Fibroblast of lung (primary cell): ENCODE data around the gene ZNF654. TPM values are rescaled to one million over a fixed set of nuclear protein-coding genes. Genes with fewer than 3 reads are reported as not detected.

Source experiments
- DNase-seq, 2 donors: peaks; one replicate each; pipeline versions ENCODE4 v3.0.0 to v3.0.0-alpha.2; 2010; ENCODE audit warnings: low read depth in 2 of 2
- H2AFZ ChIP-seq: 2 replicates; pipeline ENCODE4 v1.5.1; 2012; ENCODE audit warnings: low read length, control low read depth, inconsistent platforms
- H3K27ac ChIP-seq: 2 replicates; pipeline ENCODE4 v1.5.1; 2011; ENCODE audit warnings: low read length, control low read depth; ENCODE audit not compliant: insufficient read depth
- H3K27me3 ChIP-seq: 2 replicates; pipeline ENCODE4 v1.5.1; 2011; ENCODE audit warnings: mild to moderate bottlenecking, low read length; ENCODE audit not compliant: control insufficient read depth, insufficient read depth
- H3K36me3 ChIP-seq: 2 replicates; pipeline ENCODE4 v1.5.1; 2011; ENCODE audit warnings: low read length; ENCODE audit not compliant: control insufficient read depth, insufficient read depth
- H3K4me1 ChIP-seq: 2 replicates; pipeline ENCODE4 v1.5.1; 2011; ENCODE audit warnings: low read length; ENCODE audit not compliant: control insufficient read depth, insufficient read depth; ENCODE audit errors: extremely low read depth
- H3K4me2 ChIP-seq: 2 replicates; pipeline ENCODE4 v1.5.1; 2011; ENCODE audit warnings: low read length, control low read depth; ENCODE audit not compliant: insufficient read depth; ENCODE audit errors: extremely low read depth
- H3K4me3 ChIP-seq, 4 experiments: fragments of 200-600 bp in 1 of 4; sonication (generic) in 1 of 4; replicated peaks in 1 of 4; 2 replicates each; pipeline ENCODE4 v1.5.1; 2011 to 2016; ENCODE audit warnings: low read length in 4 of 4, low read depth in 3 of 4, mild to moderate bottlenecking in 3 of 4, control low read depth in 2 of 4, inconsistent platforms in 1 of 4, mixed read lengths in 1 of 4; ENCODE audit not compliant: insufficient read depth in 1 of 4; ENCODE audit errors: control extremely low read depth in 1 of 4
- H3K79me2 ChIP-seq: 2 replicates; pipeline ENCODE4 v1.5.1; 2012; ENCODE audit warnings: mild to moderate bottlenecking, low read length, inconsistent platforms; ENCODE audit not compliant: control insufficient read depth, insufficient read depth
- H3K9ac ChIP-seq: 2 replicates; pipeline ENCODE4 v1.5.1; 2011; ENCODE audit warnings: mild to moderate bottlenecking, low read length, control low read depth; ENCODE audit not compliant: insufficient read depth
- H3K9me3 ChIP-seq: 2 replicates; pipeline ENCODE4 v1.5.1; 2012; ENCODE audit warnings: low read depth, low read length; ENCODE audit not compliant: control insufficient read depth, insufficient read depth
- H4K20me1 ChIP-seq: 2 replicates; pipeline ENCODE4 v1.5.1; 2011; ENCODE audit warnings: low read length; ENCODE audit not compliant: control insufficient read depth, insufficient read depth; ENCODE audit errors: extremely low read depth
- EZH2 ChIP-seq: IDR thresholded peaks from 2 replicates; pipeline ENCODE4 v1.5.1; 2012; ENCODE audit warnings: low read length, control low read depth, mild to moderate bottlenecking; ENCODE audit errors: missing control alignments
- polyA plus RNA-seq, 2 donors: library from polyadenylated mRNA; depleted of rRNA in 1 of 2; stranded (reverse) in 1 of 2; unstranded in 1 of 2; fragments of >200 nt; gene quantifications; 2 replicates each; pipeline ENCODE4 v1.2.1, GENCODE V29; 2011 to 2012; ENCODE audit warnings: missing spikeins in 1 of 2
- total RNA-seq: library from RNA; depleted of rRNA; stranded (reverse); fragments of >200 nt; gene quantifications from 2 replicates; pipeline ENCODE4 v1.2.1, GENCODE V29; 2014
- TF ChIP-seq, protein P1 (sequence below), 2 donors: IDR thresholded peaks in 1 of 2; conservative IDR thresholded peaks in 1 of 2; 1 replicate in 1 of 2; 2 replicates in 1 of 2; pipeline ENCODE4 v1.5.1; 2011 to 2012; ENCODE audit warnings: low read length in 2 of 2, control low read depth in 1 of 2, inconsistent platforms in 1 of 2, low read depth in 1 of 2, mild to moderate bottlenecking in 1 of 2

The ZNF654 gene
- total and polyA plus RNA-seq, 2 donors (not counting 1 experiment from before 2014, with no cell fraction given): 6.5 to 16.3 TPM

DNA sequence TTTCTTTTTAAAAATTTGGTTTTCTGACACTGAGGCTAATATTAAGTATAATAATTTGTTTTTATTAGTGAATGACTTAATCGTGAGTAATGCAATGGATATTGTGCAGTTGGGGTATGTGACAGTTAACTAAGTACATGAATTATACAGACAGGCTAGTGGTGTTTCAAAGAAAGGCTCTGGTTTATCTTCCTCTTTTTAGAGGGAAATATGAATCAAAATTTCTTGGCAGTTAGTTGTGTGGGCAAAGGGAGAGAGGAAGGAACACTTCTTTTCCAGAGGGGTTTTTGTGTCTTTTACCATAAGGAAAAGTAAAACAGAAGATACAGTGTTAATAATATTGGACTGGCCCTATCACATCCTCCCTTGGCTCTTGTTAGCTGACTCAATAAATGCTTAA lies 2.7 kb downstream of the ZNF654 start:
- peak overlapping the region; percentile 77 for H3K4me2 ChIP-seq
- no peaks in the 10 kb centered on the region for H3K36me3 ChIP-seq
- no peak for TF ChIP-seq EZH2
- TF ChIP-seq, protein P1, sequence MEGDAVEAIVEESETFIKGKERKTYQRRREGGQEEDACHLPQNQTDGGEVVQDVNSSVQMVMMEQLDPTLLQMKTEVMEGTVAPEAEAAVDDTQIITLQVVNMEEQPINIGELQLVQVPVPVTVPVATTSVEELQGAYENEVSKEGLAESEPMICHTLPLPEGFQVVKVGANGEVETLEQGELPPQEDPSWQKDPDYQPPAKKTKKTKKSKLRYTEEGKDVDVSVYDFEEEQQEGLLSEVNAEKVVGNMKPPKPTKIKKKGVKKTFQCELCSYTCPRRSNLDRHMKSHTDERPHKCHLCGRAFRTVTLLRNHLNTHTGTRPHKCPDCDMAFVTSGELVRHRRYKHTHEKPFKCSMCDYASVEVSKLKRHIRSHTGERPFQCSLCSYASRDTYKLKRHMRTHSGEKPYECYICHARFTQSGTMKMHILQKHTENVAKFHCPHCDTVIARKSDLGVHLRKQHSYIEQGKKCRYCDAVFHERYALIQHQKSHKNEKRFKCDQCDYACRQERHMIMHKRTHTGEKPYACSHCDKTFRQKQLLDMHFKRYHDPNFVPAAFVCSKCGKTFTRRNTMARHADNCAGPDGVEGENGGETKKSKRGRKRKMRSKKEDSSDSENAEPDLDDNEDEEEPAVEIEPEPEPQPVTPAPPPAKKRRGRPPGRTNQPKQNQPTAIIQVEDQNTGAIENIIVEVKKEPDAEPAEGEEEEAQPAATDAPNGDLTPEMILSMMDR (conservative IDR thresholded peaks at IDR 0.05 in 1 of 2, IDR thresholded peaks at IDR 0.05 in 1 of 2; ENCODE audit: low read depth in 1 of 2, low read length in 2 of 2): no peak
- peaks cover 85% of the 10 kb centered on the region for H3K79me2 ChIP-seq
- no peaks in the 10 kb centered on the region for H3K27me3 ChIP-seq
- H3K27ac ChIP-seq: no peak overlapping the region
- no peak overlapping the region for H2AFZ ChIP-seq
- peaks cover 2% of the 10 kb centered on the region for H3K4me1 ChIP-seq
- peak overlapping the region; percentile 9 to 93 (median 82) for H3K4me3 ChIP-seq
- H4K20me1 ChIP-seq: no peaks in the 10 kb centered on the region
- DNase-seq: no peak
- peak overlapping the region; percentile 12 for H3K9ac ChIP-seq
- no peaks in the 10 kb centered on the region for H3K9me3 ChIP-seq

DNA sequence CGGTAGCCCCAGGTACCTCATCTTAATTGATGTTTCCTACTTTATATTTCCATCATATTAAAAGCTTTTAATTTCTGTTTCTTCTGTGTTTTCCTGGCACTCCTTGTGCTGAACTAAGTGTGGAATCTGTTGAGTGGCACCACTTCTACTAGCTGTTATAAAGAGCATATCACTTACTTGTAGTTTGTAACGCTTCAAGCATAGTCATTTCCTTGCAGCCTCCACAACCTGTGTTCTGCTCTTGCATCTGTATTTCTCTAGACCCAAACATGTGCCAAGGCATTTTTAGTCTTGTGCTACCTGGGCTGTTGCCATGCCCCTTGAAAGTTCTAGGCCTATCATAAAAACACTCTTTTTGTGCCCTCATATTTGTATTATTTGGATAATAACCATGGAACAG lies 16.0 kb downstream of the ZNF654 start:
- Histone ChIP-seq H3K27ac (no peak overlapping the region), H3K79me2 (peaks cover 38% of the 10 kb centered on the region), H4K20me1 (peaks cover 3% of the 10 kb centered on the region), H3K36me3 (no peaks in the 10 kb centered on the region), H3K4me1 (no peaks in the 10 kb centered on the region), H3K4me2 (no peak overlapping the region), H3K27me3 (no peaks in the 10 kb centered on the region), H3K9ac (no peak overlapping the region), H3K4me3 (no peak overlapping the region), H2AFZ (no peak overlapping the region), H3K9me3 (no peaks in the 10 kb centered on the region)
- no peak for DNase-seq
- TF ChIP-seq EZH2: no peak
- TF ChIP-seq, protein P1 (conservative IDR thresholded peaks at IDR 0.05 in 1 of 2, IDR thresholded peaks at IDR 0.05 in 1 of 2; ENCODE audit: low read depth in 1 of 2, low read length in 2 of 2): no peak

- no peaks in the 10 kb centered on the region for H3K36me3 ChIP-seq
- no peak for DNase-seq
- H3K27me3 ChIP-seq: no peaks in the 10 kb centered on the region
- H3K4me3 ChIP-seq: no peak overlapping the region
- H3K9me3 ChIP-seq: no peaks in the 10 kb centered on the region
- no peak overlapping the region for H3K4me2 ChIP-seq
- H3K79me2 ChIP-seq: peaks cover 39% of the 10 kb centered on the region
- TF ChIP-seq, protein P1 (conservative IDR thresholded peaks at IDR 0.05 in 1 of 2, IDR thresholded peaks at IDR 0.05 in 1 of 2; ENCODE audit: low read depth in 1 of 2, low read length in 2 of 2): no peak
- TF ChIP-seq EZH2: no peak
- H3K27ac ChIP-seq: no peak overlapping the region
- H2AFZ ChIP-seq: no peak overlapping the region
- no peaks in the 10 kb centered on the region for H3K4me1 ChIP-seq
- no peak overlapping the region for H3K9ac ChIP-seq
- H4K20me1 ChIP-seq: peaks cover 3% of the 10 kb centered on the region
Measured at GRCh38 chr3:88075497-88075896, 16.4 kb downstream of the ZNF654 start.
